Activated CD8-positive, alpha-beta T cell treated with anti-CD3 and anti-CD28 coated beads for 36 hours (primary cell): ENCODE results near the gene RAD51B. TPM values are rescaled to one million over a fixed set of nuclear protein-coding genes. Genes with fewer than 3 reads are reported as not detected.

Experiments used
- ATAC-seq: fragments of 200-7000 bp; cut with Tn5 transposase; one replicate; pipeline ENCODE4 v1.10.0; 2021; ENCODE audit warnings: mild to moderate bottlenecking, moderate library complexity
- CTCF ChIA-PET: fragments of 350-600 bp; sonication (Branson Sonifier 250); formaldehyde crosslinking; loops from one replicate; lab custom pipeline; 2021; ENCODE audit warnings: antibody characterized with exemption; lab: Charles Lee
- POLR2A ChIA-PET: fragments of 350-600 bp; sonication (Branson Sonifier 250); formaldehyde crosslinking; loops from one replicate; lab custom pipeline; 2021; ENCODE audit warnings: antibody characterized with exemption; lab: Charles Lee
- DNase-seq: peaks from one replicate; pipeline ENCODE4 v3.0.0-alpha.2; 2020
- H3K27ac Mint-ChIP-seq: one replicate; pipeline ENCODE4 v1.8.0; 2021; ENCODE audit warnings: mild to moderate bottlenecking, mixed read lengths
- H3K27me3 Mint-ChIP-seq: one replicate; pipeline ENCODE4 v1.8.0; 2021; ENCODE audit warnings: mixed read lengths
- H3K36me3 Mint-ChIP-seq: one replicate; pipeline ENCODE4 v1.8.0; 2021; ENCODE audit warnings: low read depth, mixed read lengths
- H3K4me1 Mint-ChIP-seq: one replicate; pipeline ENCODE4 v1.8.0; 2021; ENCODE audit warnings: low read depth, mixed read lengths
- H3K4me3 Mint-ChIP-seq: one replicate; pipeline ENCODE4 v1.8.0; 2021; ENCODE audit warnings: mild to moderate bottlenecking, moderate library complexity, mixed read lengths
- H3K9me3 Mint-ChIP-seq: one replicate; pipeline ENCODE4 v1.8.0; 2021; ENCODE audit warnings: mixed read lengths
- intact Hi-C: fragments of 100-400 bp; cut with micrococcal nuclease; formaldehyde crosslinking; loops from one replicate; pipeline ENCODE4 v1.10.0; 2022
- total RNA-seq, 2 experiments: library from RNA; stranded (reverse); gene quantifications; one replicate each; pipeline ENCODE4 v1.2.3, GENCODE V29; 2021
- TF ChIP-seq, protein P1 (sequence below): fragments of 200-600 bp; IDR thresholded peaks from one replicate; pipeline ENCODE4 v1.8.0; 2022; ENCODE audit warnings: antibody characterized with exemption, mild to moderate bottlenecking

RAD51B gene
- total RNA-seq, 2 experiments from 2014 or later = 38.2 to 40.6 TPM

GRCh38 chr14:68293404-68293803, 473.8 kb downstream of the RAD51B start:
- TF ChIP-seq, protein P1, sequence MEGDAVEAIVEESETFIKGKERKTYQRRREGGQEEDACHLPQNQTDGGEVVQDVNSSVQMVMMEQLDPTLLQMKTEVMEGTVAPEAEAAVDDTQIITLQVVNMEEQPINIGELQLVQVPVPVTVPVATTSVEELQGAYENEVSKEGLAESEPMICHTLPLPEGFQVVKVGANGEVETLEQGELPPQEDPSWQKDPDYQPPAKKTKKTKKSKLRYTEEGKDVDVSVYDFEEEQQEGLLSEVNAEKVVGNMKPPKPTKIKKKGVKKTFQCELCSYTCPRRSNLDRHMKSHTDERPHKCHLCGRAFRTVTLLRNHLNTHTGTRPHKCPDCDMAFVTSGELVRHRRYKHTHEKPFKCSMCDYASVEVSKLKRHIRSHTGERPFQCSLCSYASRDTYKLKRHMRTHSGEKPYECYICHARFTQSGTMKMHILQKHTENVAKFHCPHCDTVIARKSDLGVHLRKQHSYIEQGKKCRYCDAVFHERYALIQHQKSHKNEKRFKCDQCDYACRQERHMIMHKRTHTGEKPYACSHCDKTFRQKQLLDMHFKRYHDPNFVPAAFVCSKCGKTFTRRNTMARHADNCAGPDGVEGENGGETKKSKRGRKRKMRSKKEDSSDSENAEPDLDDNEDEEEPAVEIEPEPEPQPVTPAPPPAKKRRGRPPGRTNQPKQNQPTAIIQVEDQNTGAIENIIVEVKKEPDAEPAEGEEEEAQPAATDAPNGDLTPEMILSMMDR = no peak
- Mint-ChIP-seq H3K36me3 (peaks cover 4% of the 10 kb centered on the region), H3K4me1 (peaks cover 38% of the 10 kb centered on the region), H3K4me3 (no peak overlapping the region), H3K27me3 (no peaks in the 10 kb centered on the region), H3K9me3 (no peaks in the 10 kb centered on the region), H3K27ac (peak overlapping the region; percentile 73)
- no peak for DNase-seq
- ChIA-PET POLR2A (no interaction called here), CTCF (interaction anchor here (1.0 to 1.2 kb wide), 3 partner anchors 41 to 526 kb away, joined by 3 to 4 read pairs (median 3); no protein-coding TSS in a partner anchor)
- ATAC-seq = no peak
- intact Hi-C loops = no loop called here

DNA sequence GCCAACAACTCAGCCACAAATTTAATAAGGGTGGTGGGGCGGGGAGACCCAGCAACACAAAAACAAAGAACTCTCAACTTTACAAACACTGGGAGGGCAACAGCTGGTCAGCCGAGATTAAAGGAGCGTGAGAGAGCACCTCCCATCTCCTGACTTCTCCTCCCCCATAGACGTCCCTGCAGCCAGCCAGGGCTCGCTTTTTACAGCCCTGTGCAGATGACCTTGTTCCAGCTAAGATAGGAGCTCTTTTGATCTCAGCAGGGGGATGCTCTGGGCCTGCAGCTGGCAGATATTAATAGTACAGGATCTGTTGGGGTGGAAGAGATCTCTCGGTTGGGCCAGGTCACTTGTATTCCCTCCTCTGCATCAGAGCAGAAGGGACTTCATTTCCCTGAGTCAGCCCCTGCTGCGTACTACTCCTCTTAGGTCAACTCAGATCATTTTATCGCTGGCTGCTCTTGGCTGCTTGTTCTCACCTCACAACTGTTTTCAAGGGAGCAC, 475.8 kb downstream of the RAD51B start:
- H3K36me3 Mint-ChIP-seq = peaks cover 4% of the 10 kb centered on the region
- DNase-seq = no peak
- CTCF ChIA-PET = no interaction called here
- H3K27me3 Mint-ChIP-seq = no peaks in the 10 kb centered on the region
- no peak overlapping the region for H3K4me3 Mint-ChIP-seq
- TF ChIP-seq, protein P1 = no peak
- peaks cover 34% of the 10 kb centered on the region for H3K4me1 Mint-ChIP-seq
- no peaks in the 10 kb centered on the region for H3K9me3 Mint-ChIP-seq
- ATAC-seq = no peak
- no peak overlapping the region for H3K27ac Mint-ChIP-seq
- POLR2A ChIA-PET = interaction anchor here (0.7 kb wide), 1 partner anchor 9 kb away, joined by 3 read pairs; no protein-coding TSS in a partner anchor
- intact Hi-C loops = no loop called here

DNA sequence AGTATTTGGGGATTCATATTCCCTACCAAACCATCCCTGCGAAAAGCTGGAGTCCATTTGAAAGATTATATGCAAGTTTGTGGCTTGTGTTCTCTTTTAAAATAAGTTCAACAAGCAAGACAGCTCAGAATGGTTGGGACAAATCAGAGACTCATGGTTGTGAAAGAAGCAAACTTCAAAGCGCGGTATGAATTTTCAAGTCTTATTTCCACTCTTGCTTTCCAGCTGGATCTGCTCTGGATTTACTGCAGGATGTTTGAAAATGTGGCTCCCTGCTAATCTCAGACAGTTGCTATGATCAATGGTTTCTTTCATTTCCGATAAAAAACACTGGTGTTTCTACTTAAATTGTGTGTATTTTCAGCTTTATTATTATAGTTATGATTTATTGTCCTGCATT, 477.5 kb downstream of the RAD51B start:
- ChIA-PET POLR2A (interaction anchor here (0.9 kb wide), 2 partner anchors 38 to 201 kb away, joined by 3 read pairs; no protein-coding TSS in a partner anchor), CTCF (interaction anchor here (0.6 kb wide), 1 partner anchor 41 kb away, joined by 3 read pairs; no protein-coding TSS in a partner anchor)
- H3K36me3 Mint-ChIP-seq = peaks cover 12% of the 10 kb centered on the region
- no peak overlapping the region for H3K4me3 Mint-ChIP-seq
- no peak overlapping the region for H3K27ac Mint-ChIP-seq
- ATAC-seq (no peak), DNase-seq (no peak)
- no peaks in the 10 kb centered on the region for H3K27me3 Mint-ChIP-seq
- intact Hi-C loops = no loop called here
- H3K9me3 Mint-ChIP-seq = peaks cover 2% of the 10 kb centered on the region
- TF ChIP-seq, protein P1 = no peak
- H3K4me1 Mint-ChIP-seq = peaks cover 30% of the 10 kb centered on the region

GRCh38 chr14:68297876-68298468, 478.4 kb downstream of the RAD51B start:
- CTCF ChIA-PET = no interaction called here
- DNase-seq (no peak), ATAC-seq (no peak)
- Mint-ChIP-seq H3K27me3 (no peaks in the 10 kb centered on the region), H3K4me1 (peaks cover 20% of the 10 kb centered on the region), H3K27ac (no peak overlapping the region), H3K36me3 (peaks cover 11% of the 10 kb centered on the region), H3K9me3 (peaks cover 10% of the 10 kb centered on the region), H3K4me3 (no peak overlapping the region)
- POLR2A ChIA-PET = interaction anchor here (0.9 kb wide), 1 partner anchor 39 kb away, joined by 3 read pairs; no protein-coding TSS in a partner anchor
- intact Hi-C loops = no loop called here
- TF ChIP-seq, protein P1 = no peak

DNA sequence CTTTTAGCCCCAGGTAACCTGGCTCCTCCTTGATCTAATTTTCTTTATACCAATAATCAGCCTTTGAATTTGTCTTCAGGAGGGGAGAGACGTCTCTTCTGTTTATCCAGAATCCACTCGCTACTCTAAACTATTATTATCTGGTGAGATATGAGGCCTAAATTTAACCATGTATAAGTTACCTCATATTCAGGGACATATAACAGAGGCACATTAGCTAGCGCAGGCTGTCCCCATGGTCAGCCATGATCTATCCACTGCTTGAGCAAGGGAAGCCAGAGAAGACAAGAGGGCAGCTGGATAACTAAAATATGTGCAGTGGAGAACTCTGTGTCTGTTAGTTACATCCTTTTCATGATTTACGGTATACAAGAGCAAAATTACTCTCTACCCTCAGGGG, 481.0 kb downstream of the RAD51B start:
- Mint-ChIP-seq H3K27ac (no peak overlapping the region), H3K9me3 (peaks cover 10% of the 10 kb centered on the region), H3K4me3 (no peak overlapping the region), H3K4me1 (peaks cover 7% of the 10 kb centered on the region), H3K36me3 (peaks cover 11% of the 10 kb centered on the region), H3K27me3 (no peaks in the 10 kb centered on the region)
- POLR2A ChIA-PET = no interaction called here
- CTCF ChIA-PET = interaction anchor here (0.6 to 1.1 kb wide), 2 partner anchors 25 to 434 kb away, joined by 3 read pairs; no protein-coding TSS in a partner anchor
- TF ChIP-seq, protein P1 = no peak
- intact Hi-C loops = no loop called here
- ATAC-seq (no peak), DNase-seq (no peak)
